Breast epithelium (tissue), 3 donors: ENCODE results near the gene SLC38A10.

Experiments
- CTCF ChIP-seq, 3 donors: fragments of 450-650 bp; IDR thresholded peaks; one replicate each; pipeline ENCODE4 v1.5.1; 2016 to 2017; ENCODE audit warnings: antibody characterized with exemption in 3 of 3, mild to moderate bottlenecking in 3 of 3, moderate library complexity in 3 of 3
- POLR2A ChIP-seq: fragments of 450-650 bp; IDR thresholded peaks from one replicate; pipeline ENCODE4 v1.6.1; 2016; ENCODE audit warnings: antibody characterized with exemption, mild to moderate bottlenecking, moderate library complexity
- POLR2AphosphoS5 ChIP-seq, 3 donors: sonication (generic); formaldehyde crosslinking; IDR thresholded peaks; one replicate each; pipeline ENCODE4 v1.6.1; 2017; ENCODE audit warnings: antibody characterized with exemption in 3 of 3

- no peak for TF ChIP-seq POLR2AphosphoS5 (IDR thresholded peaks at IDR 0.05)
- TF ChIP-seq CTCF (IDR thresholded peaks at IDR 0.05) = no peak
- TF ChIP-seq POLR2A = no peak
Observed at GRCh38 chr17:81274471-81274855, 20.6 kb downstream of the SLC38A10 start.
